ENCODE results near the gene PRND.
"Not testable (repeated sequence)": the region's sequence is repeated elsewhere in the genome, so short reads cannot be mapped to it uniquely, and the experiment has no call there.

PRND gene
- total RNA-seq: 0 to 0.54 (median 0.04) reads per million in 4 donors

- DNase-seq: no peak
Observed at GRCh38 chr20:4721719-4722118, at the start of gene PRND. Gene PRND, plus strand, starts transcription at chr20:4721909. Its CDS starts 2,643 bp downstream, at chr20:4724552.

- DNase-seq: no peak
Observed at GRCh38 chr20:4672948-4673347, 48.8 kb upstream of the PRND start.

GRCh38 chr20:4673371-4674001 is 48.2 kb upstream of the PRND start:
- DNase-seq: no peak

GRCh38 chr20:4674672-4675071 is 47.0 kb upstream of the PRND start:
- no peak for DNase-seq

GRCh38 chr20:4677846-4678245 is 43.9 kb upstream of the PRND start:
- no peak for DNase-seq

GRCh38 chr20:4681401-4681800 is 40.3 kb upstream of the PRND start:
- DNase-seq: no peak

- DNase-seq: no peak
Observed at GRCh38 chr20:4681991-4682401, 39.7 kb upstream of the PRND start.

- no peak for DNase-seq
Observed at GRCh38 chr20:4682682-4683081, 39.0 kb upstream of the PRND start.

- no peak for DNase-seq
Observed at GRCh38 chr20:4683261-4683660, 38.4 kb upstream of the PRND start.

- no peak for DNase-seq
Observed at GRCh38 chr20:4684837-4685413, 36.8 kb upstream of the PRND start.

GRCh38 chr20:4685923-4686221 is 35.8 kb upstream of the PRND start:
- DNase-seq: no peak

- DNase-seq: no peak
Observed at GRCh38 chr20:4688305-4688704, 33.4 kb upstream of the PRND start.

- DNase-seq: no peak
Observed at GRCh38 chr20:4689220-4689619, 32.5 kb upstream of the PRND start.

- DNase-seq: no peak
Observed at GRCh38 chr20:4691753-4692152, 30.0 kb upstream of the PRND start.

GRCh38 chr20:4694076-4694475 is 27.6 kb upstream of the PRND start:
- DNase-seq: no peak

- no peak for DNase-seq
Observed at GRCh38 chr20:4697189-4697830, 24.4 kb upstream of the PRND start.

GRCh38 chr20:4697831-4698221 is 23.9 kb upstream of the PRND start:
- DNase-seq: no peak

GRCh38 chr20:4699216-4699615 is 22.5 kb upstream of the PRND start:
- DNase-seq: no peak

- no peak for DNase-seq
Observed at GRCh38 chr20:4699957-4700356, 21.8 kb upstream of the PRND start.

GRCh38 chr20:4702562-4703280 is 19.0 kb upstream of the PRND start:
- DNase-seq: no peak

GRCh38 chr20:4703281-4703676 is 18.4 kb upstream of the PRND start:
- DNase-seq: no peak

- not testable (repeated sequence) for DNase-seq
Observed at GRCh38 chr20:4706941-4707340, 14.8 kb upstream of the PRND start.

- DNase-seq: no peak
Observed at GRCh38 chr20:4708036-4708435, 13.7 kb upstream of the PRND start.

- DNase-seq: no peak
Observed at GRCh38 chr20:4708856-4709255, 12.9 kb upstream of the PRND start.

Measured in T-helper 1 cell (primary cell).